Hematopoietic multipotent progenitor cell treated with erythropoietin and hydrocortisone succinate and interleukin-3 and kit ligand, for 4 days (in vitro differentiated cells): ENCODE data around the gene HMGXB4.
A peak's percentile ranks its signal among the peaks of the same experiment; 100 is the strongest.

Experiments
- DNase-seq: peaks from one replicate; pipeline ENCODE4 v3.0.0-alpha.2; 2015

The HMGXB4 gene

GRCh38 chr22:35329114-35329847 lies 72.0 kb downstream of the HMGXB4 start:
- peak; percentile 50 for DNase-seq

- DNase-seq, result peak; percentile 93
Observed at GRCh38 chr22:35330258-35330861, 73.1 kb downstream of the HMGXB4 start.

GRCh38 chr22:35332278-35332677 lies 75.0 kb downstream of the HMGXB4 start:
- no peak for DNase-seq

GRCh38 chr22:35333220-35333619 lies 75.9 kb downstream of the HMGXB4 start:
- DNase-seq, result no peak

- peak; percentile 60 for DNase-seq
Observed at GRCh38 chr22:35334004-35334403, 76.7 kb downstream of the HMGXB4 start.

- DNase-seq, result no peak
Observed at GRCh38 chr22:35335468-35335867, 78.2 kb downstream of the HMGXB4 start.

GRCh38 chr22:35335936-35336781 lies 78.9 kb downstream of the HMGXB4 start:
- DNase-seq, result peak; percentile 81

- DNase-seq, result peak; percentile 72
Observed at GRCh38 chr22:35337932-35338331, 80.6 kb downstream of the HMGXB4 start.

- no peak for DNase-seq
Observed at GRCh38 chr22:35341090-35341874, 84.0 kb downstream of the HMGXB4 start.

GRCh38 chr22:35342390-35342789 lies 85.1 kb downstream of the HMGXB4 start:
- DNase-seq, result no peak

GRCh38 chr22:35343664-35344550 lies 86.6 kb downstream of the HMGXB4 start:
- no peak for DNase-seq

- no peak for DNase-seq
Observed at GRCh38 chr22:35344956-35345690, 87.8 kb downstream of the HMGXB4 start.
